Right forelimb (tissue), 1 donor: ENCODE results near the gene JAK1.
"Not testable (repeated sequence)": the region's sequence is repeated elsewhere in the genome, so short reads cannot be mapped to it uniquely, and the experiment has no call there.

Experiments
- DNase-seq: peaks from one replicate; pipeline ENCODE4 v3.0.0-alpha.2; 2018

The JAK1 gene

GRCh38 chr1:64948216-64948615 lies 18.1 kb downstream of the JAK1 start:
- DNase-seq = no peak

GRCh38 chr1:64946916-64947315 lies 19.4 kb downstream of the JAK1 start:
- DNase-seq = no peak

GRCh38 chr1:64944913-64945312 lies 21.4 kb downstream of the JAK1 start:
- DNase-seq = no peak

- no peak for DNase-seq
Measured at GRCh38 chr1:64942675-64943074, 23.7 kb downstream of the JAK1 start.

- DNase-seq = no peak
Measured at GRCh38 chr1:64942118-64942517, 24.2 kb downstream of the JAK1 start.

GRCh38 chr1:64941461-64942117 lies 24.8 kb downstream of the JAK1 start:
- DNase-seq = no peak

GRCh38 chr1:64940025-64940424 lies 26.3 kb downstream of the JAK1 start:
- DNase-seq = no peak

GRCh38 chr1:64938991-64939390 lies 27.4 kb downstream of the JAK1 start:
- no peak for DNase-seq

GRCh38 chr1:64936956-64937355 lies 29.4 kb downstream of the JAK1 start:
- no peak for DNase-seq

- DNase-seq = no peak
Measured at GRCh38 chr1:64935551-64936155, 30.7 kb downstream of the JAK1 start.

- DNase-seq = no peak
Measured at GRCh38 chr1:64934878-64935275, 31.5 kb downstream of the JAK1 start.

- DNase-seq = no peak
Measured at GRCh38 chr1:64934115-64934877, 32.1 kb downstream of the JAK1 start.

GRCh38 chr1:64933296-64934070 lies 32.9 kb downstream of the JAK1 start:
- DNase-seq = peak; percentile 45

GRCh38 chr1:64932962-64933295 lies 33.4 kb downstream of the JAK1 start:
- no peak for DNase-seq

- not testable (repeated sequence) for DNase-seq
Measured at GRCh38 chr1:64930640-64931039, 35.7 kb downstream of the JAK1 start.

GRCh38 chr1:64929221-64929620 lies 37.1 kb downstream of the JAK1 start:
- DNase-seq = no peak

- no peak for DNase-seq
Measured at GRCh38 chr1:64928325-64928724, 38.0 kb downstream of the JAK1 start.

GRCh38 chr1:64925594-64925993 lies 40.8 kb downstream of the JAK1 start:
- DNase-seq = no peak

GRCh38 chr1:64923294-64923718 lies 43.0 kb downstream of the JAK1 start:
- no peak for DNase-seq

- DNase-seq = no peak
Measured at GRCh38 chr1:64922336-64922735, 44.0 kb downstream of the JAK1 start.

GRCh38 chr1:64921771-64922170 lies 44.6 kb downstream of the JAK1 start:
- no peak for DNase-seq

- DNase-seq = no peak
Measured at GRCh38 chr1:64920941-64921589, 45.3 kb downstream of the JAK1 start.

- DNase-seq = not testable (repeated sequence)
Measured at GRCh38 chr1:64919120-64919519, 47.2 kb downstream of the JAK1 start.
